ENCODE measurements around the gene PRSS48. TPM values are rescaled to one million over a fixed set of nuclear protein-coding genes. Genes with fewer than 3 reads are reported as not detected.

PRSS48 gene
- total RNA-seq, 2 donors from 2014 or later, result not detected

GRCh38 chr4:151324124-151324751, 47.3 kb downstream of the PRSS48 start:
- Mint-ChIP-seq H3K4me1 (peaks cover 34% of the 10 kb centered on the region), H3K9me3 (no peaks in the 10 kb centered on the region), H3K27me3 (ENCODE audit: insufficient read depth) (peaks cover 4% of the 10 kb centered on the region), H3K36me3 (ENCODE audit: low read depth) (peaks cover 7% of the 10 kb centered on the region), H3K4me3 (peak overlapping the region; percentile 67), H3K27ac (peak overlapping the region; percentile 99)
- Histone ChIP-seq H3K36me3 (ENCODE audit: control insufficient read depth, insufficient read depth, low read length) (no peaks in the 10 kb centered on the region), H3K9me3 (ENCODE audit: control insufficient read depth, low read length) (no peaks in the 10 kb centered on the region), H3K27ac (ENCODE audit: low read depth, low read length) (peak overlapping the region; percentile 81), H3K4me3 (ENCODE audit: low read length) (peak overlapping the region; percentile 90), H3K9ac (ENCODE audit: extremely low read depth, low read length, poor library complexity, severe bottlenecking) (peak overlapping the region; percentile 81), H3K27me3 (ENCODE audit: control insufficient read depth, insufficient read depth, low read length, poor library complexity, severe bottlenecking) (no peaks in the 10 kb centered on the region), H3K4me1 (ENCODE audit: control insufficient read depth, insufficient read depth, low read length) (no peaks in the 10 kb centered on the region)
- 0 to 1% methylated on average over 3 to 12 of the region's 12 CpGs for WGBS, 2 experiments (ENCODE audit: insufficient coverage in 1 of 2, insufficient read length in 1 of 2)
- DNase-seq, result no peak
- TF ChIP-seq CTCF (conservative IDR thresholded peaks at IDR 0.05), result no peak

GRCh38 chr4:151324752-151325110, 47.8 kb downstream of the PRSS48 start:
- peaks cover 4% of the 10 kb centered on the region for H3K27me3 Mint-ChIP-seq (ENCODE audit: insufficient read depth)
- no peaks in the 10 kb centered on the region for H3K36me3 ChIP-seq (ENCODE audit: control insufficient read depth, insufficient read depth, low read length)
- peak overlapping the region; percentile 90 for H3K4me3 ChIP-seq (ENCODE audit: low read length)
- H3K4me1 Mint-ChIP-seq, result peaks cover 34% of the 10 kb centered on the region
- DNase-seq, result peak; percentile 90
- no peaks in the 10 kb centered on the region for H3K27me3 ChIP-seq (ENCODE audit: control insufficient read depth, insufficient read depth, low read length, poor library complexity, severe bottlenecking)
- WGBS, 2 experiments (ENCODE audit: insufficient coverage in 1 of 2, insufficient read length in 1 of 2), result 0% methylated on average over 9 to 21 of the region's 21 CpGs
- no peaks in the 10 kb centered on the region for H3K9me3 ChIP-seq (ENCODE audit: control insufficient read depth, low read length)
- no peaks in the 10 kb centered on the region for H3K9me3 Mint-ChIP-seq
- H3K36me3 Mint-ChIP-seq (ENCODE audit: low read depth), result peaks cover 2% of the 10 kb centered on the region
- peak overlapping the region; percentile 81 for H3K27ac ChIP-seq (ENCODE audit: low read depth, low read length)
- H3K27ac Mint-ChIP-seq, result peak overlapping the region; percentile 99
- H3K4me1 ChIP-seq (ENCODE audit: control insufficient read depth, insufficient read depth, low read length), result no peaks in the 10 kb centered on the region
- peak overlapping the region; percentile 67 for H3K4me3 Mint-ChIP-seq
- TF ChIP-seq CTCF (conservative IDR thresholded peaks at IDR 0.05), result no peak
- peak overlapping the region; percentile 81 for H3K9ac ChIP-seq (ENCODE audit: extremely low read depth, low read length, poor library complexity, severe bottlenecking)

GRCh38 chr4:151325111-151325948, 48.4 kb downstream of the PRSS48 start, which contains the start of gene SH3D19:
Gene SH3D19, minus strand, starts transcription at chr4:151325605. Its CDS starts 253 bp downstream, at chr4:151325352.
- Mint-ChIP-seq H3K36me3 (ENCODE audit: low read depth) (peaks cover 1% of the 10 kb centered on the region), H3K4me3 (peak within 1 kb of the TSS; percentile 67), H3K27ac (peak within 1 kb of the TSS; percentile 99), H3K9me3 (no peaks in the 10 kb centered on the region), H3K27me3 (ENCODE audit: insufficient read depth) (peaks cover 4% of the 10 kb centered on the region), H3K4me1 (peaks cover 34% of the 10 kb centered on the region)
- Histone ChIP-seq H3K4me1 (ENCODE audit: control insufficient read depth, insufficient read depth, low read length) (no peaks in the 10 kb centered on the region), H3K27ac (ENCODE audit: low read depth, low read length) (peak within 1 kb of the TSS; percentile 81), H3K9me3 (ENCODE audit: control insufficient read depth, low read length) (no peaks in the 10 kb centered on the region), H3K4me3 (ENCODE audit: low read length) (peak within 1 kb of the TSS; percentile 90), H3K36me3 (ENCODE audit: control insufficient read depth, insufficient read depth, low read length) (no peaks in the 10 kb centered on the region), H3K9ac (ENCODE audit: extremely low read depth, low read length, poor library complexity, severe bottlenecking) (peak within 1 kb of the TSS; percentile 81), H3K27me3 (ENCODE audit: control insufficient read depth, insufficient read depth, low read length, poor library complexity, severe bottlenecking) (no peaks in the 10 kb centered on the region)
- WGBS, 2 experiments (ENCODE audit: insufficient coverage in 1 of 2, insufficient read length in 1 of 2), result 1 to 2% methylated on average over 8 to 88 of the region's 88 CpGs
- peak; percentile 14 for TF ChIP-seq CTCF (conservative IDR thresholded peaks at IDR 0.05)
- peak; percentile 85 for DNase-seq

Measured in endodermal cell (in vitro differentiated cells).